Upper lobe of left lung (tissue), 4 donors: ENCODE data around the gene TMEM86A.

Experiments
- EP300 ChIP-seq, 4 donors: sonication (generic); formaldehyde crosslinking; IDR thresholded peaks; one replicate each; pipeline ENCODE4 v1.5.1; 2017; ENCODE audit warnings: antibody characterized with exemption in 4 of 4, control low read depth in 2 of 4
- POLR2A ChIP-seq, 4 donors: fragments of 450-650 bp; IDR thresholded peaks; one replicate each; pipeline ENCODE4 v1.5.1; 2016 to 2017; ENCODE audit warnings: antibody characterized with exemption in 4 of 4, mild to moderate bottlenecking in 2 of 4
- TF ChIP-seq, protein P1 (sequence below), 6 experiments: fragments of 450-650 bp in 4 of 6; fragments of 200-600 bp in 2 of 6; sonication (generic) in 2 of 6; IDR thresholded peaks; one replicate each; pipeline ENCODE4 v1.5.1; 2016 to 2019; ENCODE audit warnings: antibody characterized with exemption in 6 of 6

DNA sequence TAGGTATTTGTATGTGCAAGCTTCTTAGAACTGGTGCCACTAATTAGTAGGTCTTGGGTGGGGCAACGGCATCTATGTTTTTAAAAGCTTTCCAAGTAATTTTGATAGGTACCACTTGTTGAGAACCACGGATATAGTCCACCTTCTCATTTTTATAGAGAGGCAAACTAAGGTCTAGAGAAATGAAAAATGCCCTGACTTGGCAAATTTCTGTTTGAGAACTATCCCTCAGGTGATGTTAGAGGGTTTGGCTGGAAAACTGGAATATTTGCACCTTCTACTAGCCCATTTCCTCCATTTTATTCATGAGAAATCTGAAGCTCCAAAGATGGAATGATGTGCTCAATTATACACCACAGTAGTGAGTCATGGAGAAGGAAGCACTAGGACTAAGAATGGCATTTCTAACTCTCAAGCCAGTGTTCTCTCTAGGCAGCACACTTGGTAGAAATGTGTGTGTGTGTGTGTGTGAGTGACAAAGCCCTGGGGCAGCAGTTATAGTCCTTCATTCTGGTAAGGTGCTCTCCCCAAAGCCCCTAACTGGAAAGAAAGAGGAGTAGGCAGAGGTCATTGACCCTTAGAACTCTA is 1.8 kb upstream of the TMEM86A start:
- TF ChIP-seq, protein P1, sequence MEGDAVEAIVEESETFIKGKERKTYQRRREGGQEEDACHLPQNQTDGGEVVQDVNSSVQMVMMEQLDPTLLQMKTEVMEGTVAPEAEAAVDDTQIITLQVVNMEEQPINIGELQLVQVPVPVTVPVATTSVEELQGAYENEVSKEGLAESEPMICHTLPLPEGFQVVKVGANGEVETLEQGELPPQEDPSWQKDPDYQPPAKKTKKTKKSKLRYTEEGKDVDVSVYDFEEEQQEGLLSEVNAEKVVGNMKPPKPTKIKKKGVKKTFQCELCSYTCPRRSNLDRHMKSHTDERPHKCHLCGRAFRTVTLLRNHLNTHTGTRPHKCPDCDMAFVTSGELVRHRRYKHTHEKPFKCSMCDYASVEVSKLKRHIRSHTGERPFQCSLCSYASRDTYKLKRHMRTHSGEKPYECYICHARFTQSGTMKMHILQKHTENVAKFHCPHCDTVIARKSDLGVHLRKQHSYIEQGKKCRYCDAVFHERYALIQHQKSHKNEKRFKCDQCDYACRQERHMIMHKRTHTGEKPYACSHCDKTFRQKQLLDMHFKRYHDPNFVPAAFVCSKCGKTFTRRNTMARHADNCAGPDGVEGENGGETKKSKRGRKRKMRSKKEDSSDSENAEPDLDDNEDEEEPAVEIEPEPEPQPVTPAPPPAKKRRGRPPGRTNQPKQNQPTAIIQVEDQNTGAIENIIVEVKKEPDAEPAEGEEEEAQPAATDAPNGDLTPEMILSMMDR (IDR thresholded peaks at IDR 0.05): no peak
- TF ChIP-seq POLR2A (IDR thresholded peaks at IDR 0.05) (no peak), EP300 (IDR thresholded peaks at IDR 0.05) (no peak)
